AG20443 (cell line): ENCODE data around the gene MCM6.
"Not testable (repeated sequence)": the region's sequence is repeated elsewhere in the genome, so short reads cannot be mapped to it uniquely, and the experiment has no call there.

Experiments
- DNase-seq: peaks from one replicate; pipeline ENCODE4 v3.0.0; 2012; ENCODE audit warnings: low spot score, mixed read lengths

MCM6 gene

GRCh38 chr2:135820003-135820618, 56.1 kb downstream of the MCM6 start:
- DNase-seq, result no peak

- DNase-seq, result peak; percentile 54
Measured at GRCh38 chr2:135818937-135819610, 57.2 kb downstream of the MCM6 start.

DNA sequence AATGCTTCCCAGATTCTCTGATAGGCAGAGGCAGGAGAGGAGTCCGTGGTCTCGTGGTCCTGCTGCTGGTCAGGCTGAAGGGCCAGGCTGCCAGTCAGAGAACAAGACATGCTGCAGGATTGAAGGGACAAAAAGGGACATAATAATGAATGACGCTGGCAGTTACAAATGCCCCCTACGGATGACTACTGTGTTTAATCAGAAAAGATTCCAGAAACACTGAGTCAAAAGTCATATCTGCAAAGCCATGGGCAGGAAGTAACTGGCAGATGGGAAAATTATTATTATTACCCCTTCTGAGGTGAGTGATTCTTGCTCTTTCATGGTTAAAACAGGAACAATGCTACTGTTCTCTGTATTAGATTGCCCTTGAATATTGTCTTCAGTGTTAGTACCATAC, 58.3 kb downstream of the MCM6 start:
- no peak for DNase-seq

- DNase-seq, result no peak
Measured at GRCh38 chr2:135817466-135817865, 58.8 kb downstream of the MCM6 start.

GRCh38 chr2:135815269-135815668, 61.0 kb downstream of the MCM6 start:
- DNase-seq, result no peak

- no peak for DNase-seq
Measured at GRCh38 chr2:135812907-135813511, 63.2 kb downstream of the MCM6 start.

GRCh38 chr2:135807874-135808273, 68.4 kb downstream of the MCM6 start:
- DNase-seq, result not testable (repeated sequence)

GRCh38 chr2:135803278-135803677, 73.0 kb downstream of the MCM6 start:
- no peak for DNase-seq

DNA sequence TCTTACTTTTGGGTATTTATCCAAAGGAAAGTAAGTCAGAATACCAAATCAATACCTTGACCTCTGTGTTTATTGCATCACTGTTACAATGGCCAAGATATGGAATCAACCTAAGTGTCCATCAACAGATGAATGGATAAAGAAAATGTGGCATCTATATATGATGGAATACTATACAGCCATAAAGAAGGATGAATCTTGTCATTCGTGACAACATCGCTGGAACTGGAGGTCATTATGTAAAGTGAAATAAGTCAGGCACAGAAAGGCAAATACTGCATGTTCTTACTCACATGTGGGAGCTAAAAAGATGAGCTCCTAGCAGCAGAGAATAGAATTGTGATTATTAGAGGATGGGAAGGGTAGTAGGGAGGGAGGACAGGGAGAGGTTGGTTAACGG, 73.9 kb downstream of the MCM6 start:
- DNase-seq, result no peak

- no peak for DNase-seq
Measured at GRCh38 chr2:135800513-135801460, 75.5 kb downstream of the MCM6 start.

GRCh38 chr2:135799738-135800137, 76.5 kb downstream of the MCM6 start:
- no peak for DNase-seq

- peak; percentile 32 for DNase-seq
Measured at GRCh38 chr2:135798762-135799161, 77.5 kb downstream of the MCM6 start.

GRCh38 chr2:135798275-135798705, 78.0 kb downstream of the MCM6 start:
- no peak for DNase-seq

DNA sequence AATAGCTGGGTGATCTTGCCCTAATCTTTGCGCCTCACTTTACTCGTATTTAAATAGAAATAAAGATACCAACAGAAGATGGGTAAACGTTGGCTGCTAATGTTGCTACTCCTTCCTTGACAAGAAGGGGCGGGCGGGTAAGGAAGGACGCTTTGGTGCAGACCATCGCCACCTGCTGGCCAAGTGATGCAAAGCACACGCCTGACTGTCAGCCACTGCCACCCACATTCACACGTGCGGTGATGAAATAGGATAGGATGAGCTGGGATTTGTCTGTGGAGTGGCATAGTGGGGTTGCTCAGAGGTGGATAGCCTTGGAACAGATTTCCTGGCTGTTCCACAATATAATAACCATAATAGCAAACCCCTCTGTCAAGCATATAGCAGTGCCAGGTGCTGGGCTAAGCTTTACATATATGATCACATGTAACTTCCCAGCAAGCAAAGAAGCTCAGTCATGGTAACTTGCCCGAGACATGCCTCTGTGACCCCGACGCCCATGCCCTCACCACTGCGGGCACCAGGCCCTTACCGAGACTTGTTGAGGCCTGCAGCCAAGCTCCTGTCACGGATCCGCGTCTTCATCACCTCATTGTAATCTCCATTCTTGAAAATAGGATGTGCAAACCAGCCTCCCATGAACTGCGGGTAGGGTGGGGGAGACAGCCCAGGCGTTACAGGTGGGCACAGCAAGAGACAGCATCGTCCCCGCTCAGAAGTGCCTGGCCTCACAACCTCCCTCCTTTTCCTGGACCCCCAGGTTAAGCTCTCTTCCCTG, 78.6 kb downstream of the MCM6 start:
- peak; percentile 93 for DNase-seq

DNA sequence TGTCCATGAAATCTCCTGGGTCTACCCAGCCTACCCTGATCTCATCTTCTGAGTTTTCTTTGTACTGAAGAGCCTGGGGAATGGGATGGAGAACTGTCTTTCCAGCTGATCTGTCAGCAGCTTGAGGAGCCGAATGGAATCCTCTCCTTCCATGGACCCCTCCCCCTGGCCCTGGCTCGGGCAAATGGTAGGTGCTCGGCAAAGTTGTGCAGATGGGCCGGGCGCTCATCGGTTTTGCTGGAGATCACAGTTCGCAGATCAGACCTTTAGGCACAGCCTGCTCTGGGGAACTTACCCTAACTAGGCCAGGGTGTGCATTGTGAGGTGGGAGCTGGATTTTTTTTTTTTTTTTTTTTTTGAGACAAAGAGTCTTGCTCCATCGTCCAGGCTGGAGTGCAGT, 79.6 kb downstream of the MCM6 start:
- DNase-seq, result no peak

DNA sequence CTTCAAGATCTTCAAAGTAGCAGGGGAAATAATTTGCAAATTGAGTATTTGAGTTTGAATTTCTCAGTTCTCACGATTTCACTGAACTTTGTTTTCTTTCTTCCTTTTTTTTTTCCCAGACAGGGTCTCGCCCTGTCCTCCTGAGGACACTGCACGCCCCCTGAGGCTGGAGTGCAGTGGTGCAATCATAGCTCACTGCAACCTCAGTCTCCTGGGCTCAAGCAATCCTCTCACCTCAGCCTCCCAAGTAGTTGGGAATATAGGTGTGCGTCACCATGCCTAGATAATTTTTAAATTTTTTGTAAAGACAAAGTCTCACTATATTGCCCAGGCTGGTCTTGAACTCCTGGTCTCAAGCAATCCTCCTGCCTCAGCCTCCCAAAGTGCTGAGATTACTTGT, 80.6 kb downstream of the MCM6 start:
- DNase-seq, result not testable (repeated sequence)

GRCh38 chr2:135792401-135793150, 83.7 kb downstream of the MCM6 start:
- no peak for DNase-seq

DNA sequence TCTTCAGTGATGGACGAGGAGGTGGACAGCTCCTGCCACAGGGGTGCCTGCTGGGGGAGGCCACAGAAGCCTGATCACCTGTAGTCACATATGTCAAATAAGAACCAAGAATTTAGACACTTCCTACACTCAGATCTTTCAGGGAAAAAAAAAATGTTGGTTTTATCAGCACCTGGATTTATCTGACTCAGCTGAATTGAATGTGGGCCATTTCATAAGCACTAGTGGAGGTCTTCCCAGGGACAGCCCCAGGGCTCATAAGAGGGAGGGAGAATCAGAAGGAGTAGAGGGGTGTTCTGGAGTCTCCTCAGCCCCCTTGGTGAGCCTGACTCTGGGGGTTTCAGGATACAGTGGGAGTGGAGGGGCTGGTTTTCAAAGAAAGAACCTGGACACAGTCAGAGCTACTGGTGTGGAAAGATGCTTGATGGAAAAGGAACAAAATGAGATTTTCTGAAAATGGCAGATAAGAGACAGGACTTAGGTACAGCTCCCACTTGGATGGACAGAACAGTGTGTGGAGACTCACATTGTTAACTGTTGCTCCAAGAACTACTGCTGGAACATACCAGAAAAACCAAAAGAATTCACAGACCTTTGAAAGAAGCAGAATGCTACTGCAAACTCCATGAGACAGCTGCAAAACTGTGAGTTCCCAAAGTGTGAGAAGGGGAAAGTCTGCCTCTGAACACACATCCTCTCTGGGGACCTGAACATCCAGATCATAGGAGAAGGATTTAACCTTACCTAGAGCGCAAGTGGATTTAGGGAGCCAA, 84.6 kb downstream of the MCM6 start:
- DNase-seq, result no peak

GRCh38 chr2:135790423-135790822, 85.8 kb downstream of the MCM6 start:
- no peak for DNase-seq
